Measurements from ENCODE around the gene TLCD2.

GRCh38 chr17:1686086-1686485 is 24.1 kb downstream of the TLCD2 start:
- TF ChIP-seq CTCF (conservative IDR thresholded peaks at IDR 0.05 in 1 of 2, IDR thresholded peaks at IDR 0.05 in 1 of 2; ENCODE audit: extremely low read depth in 1 of 2, insufficient read depth in 1 of 2, low read depth in 1 of 2, low read length in 2 of 2) (no peak), EZH2 (IDR thresholded peaks at IDR 0.05; ENCODE audit: borderline replicate concordance, low read length) (no peak)
